Measurements from ENCODE around the gene APLF.
A peak's percentile ranks its signal among the peaks of the same experiment; 100 is the strongest.

The APLF gene, protein sequence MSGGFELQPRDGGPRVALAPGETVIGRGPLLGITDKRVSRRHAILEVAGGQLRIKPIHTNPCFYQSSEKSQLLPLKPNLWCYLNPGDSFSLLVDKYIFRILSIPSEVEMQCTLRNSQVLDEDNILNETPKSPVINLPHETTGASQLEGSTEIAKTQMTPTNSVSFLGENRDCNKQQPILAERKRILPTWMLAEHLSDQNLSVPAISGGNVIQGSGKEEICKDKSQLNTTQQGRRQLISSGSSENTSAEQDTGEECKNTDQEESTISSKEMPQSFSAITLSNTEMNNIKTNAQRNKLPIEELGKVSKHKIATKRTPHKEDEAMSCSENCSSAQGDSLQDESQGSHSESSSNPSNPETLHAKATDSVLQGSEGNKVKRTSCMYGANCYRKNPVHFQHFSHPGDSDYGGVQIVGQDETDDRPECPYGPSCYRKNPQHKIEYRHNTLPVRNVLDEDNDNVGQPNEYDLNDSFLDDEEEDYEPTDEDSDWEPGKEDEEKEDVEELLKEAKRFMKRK

DNA sequence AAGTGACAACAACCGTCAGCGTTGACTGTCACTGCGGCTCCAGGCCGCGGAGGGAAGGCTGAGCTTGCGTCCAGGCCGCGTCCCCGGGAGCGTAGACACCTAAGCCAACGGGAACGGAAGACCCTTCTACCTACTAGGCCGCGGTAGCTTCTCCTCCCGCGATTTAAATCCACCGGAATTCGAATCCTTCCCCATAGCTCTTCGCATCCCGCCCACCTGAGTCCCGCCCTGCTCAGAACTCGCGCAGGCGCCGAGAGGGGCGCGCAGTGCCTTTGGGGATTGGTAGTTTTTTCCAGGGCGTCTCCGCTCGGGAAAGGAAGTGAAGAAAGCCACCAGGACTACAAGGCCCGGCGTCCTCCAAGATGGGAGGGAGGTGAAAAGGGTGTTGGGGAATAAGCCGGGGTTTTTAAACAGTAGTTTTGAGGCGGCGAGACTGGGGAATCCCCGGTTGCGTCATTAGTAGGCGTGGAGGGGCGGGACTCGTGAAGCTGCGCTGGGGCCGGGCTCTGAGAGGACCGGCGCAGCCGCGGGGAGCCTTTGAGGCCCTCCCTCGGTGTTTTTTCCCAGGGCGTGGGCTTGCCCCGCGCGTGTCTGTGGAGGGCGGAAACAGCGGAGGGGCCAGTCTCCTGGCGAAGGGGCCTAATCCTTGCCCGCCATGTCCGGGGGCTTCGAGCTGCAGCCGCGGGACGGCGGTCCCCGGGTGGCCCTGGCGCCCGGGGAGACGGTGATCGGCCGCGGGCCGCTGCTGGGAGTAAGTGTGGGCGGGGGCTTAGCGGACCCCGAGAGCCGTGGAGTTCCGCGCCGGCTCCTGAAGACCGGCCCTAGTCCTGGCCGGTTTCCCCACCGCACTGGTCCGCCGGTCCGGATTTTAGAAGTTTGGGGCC, at the start of gene APLF, which contains the start of gene FBXO48:
Gene APLF (plus strand): TSS at position 509 of the 884 bp plus-strand sequence. CDS start 147 bp downstream, at position 656.
Gene FBXO48 (minus strand): TSS at position 218 of the 884 bp plus-strand sequence. CDS start 2,149 bp downstream, outside the sequence.
- DNase-seq, result peak; percentile 99

DNA sequence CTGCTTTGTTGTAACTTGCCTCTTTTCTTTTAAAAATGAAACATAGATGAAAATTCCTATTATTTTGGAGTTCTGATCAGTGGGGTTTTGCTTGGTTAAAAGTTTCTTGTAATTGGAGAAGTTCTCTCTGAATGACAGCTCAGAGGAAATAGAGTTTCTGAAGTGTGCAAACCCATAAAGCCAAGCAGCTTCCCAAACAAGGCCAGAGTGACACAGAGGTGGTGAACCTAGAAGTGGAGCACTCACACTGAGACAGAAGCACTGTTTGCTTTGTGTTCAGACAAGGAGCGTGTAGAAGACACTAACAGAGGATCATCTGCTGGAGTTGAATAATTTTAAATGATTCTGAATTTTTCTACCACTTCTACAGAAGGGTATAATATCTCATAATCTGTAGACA, 49.5 kb upstream of the APLF start:
- DNase-seq, result no peak

DNA sequence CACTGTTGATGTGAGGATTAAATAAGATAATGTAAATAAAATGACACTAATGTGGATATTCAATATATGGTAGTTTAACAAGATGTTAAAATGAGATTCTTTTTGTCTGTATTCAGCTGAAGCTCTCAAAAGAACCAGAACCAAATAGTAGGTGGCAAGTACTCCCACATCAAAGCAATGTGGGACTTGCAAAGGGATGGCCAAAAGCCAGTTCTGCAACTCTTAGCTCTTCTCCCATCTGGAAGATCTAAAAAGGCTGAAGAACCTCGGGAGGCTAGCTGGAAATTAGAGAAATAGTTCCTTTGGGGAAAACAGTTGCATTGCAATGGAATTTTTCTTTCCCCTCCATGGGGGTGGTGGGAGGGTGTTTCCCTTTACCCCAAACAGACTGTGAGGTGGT, 49.0 kb upstream of the APLF start:
- no peak for DNase-seq

GRCh38 chr2:68418855-68419254, 48.5 kb upstream of the APLF start:
- no peak for DNase-seq

GRCh38 chr2:68420254-68420910, 47.0 kb upstream of the APLF start:
- DNase-seq, result no peak

GRCh38 chr2:68423966-68424650, 43.3 kb upstream of the APLF start:
- peak; percentile 55 for DNase-seq

- DNase-seq, result no peak
Observed at GRCh38 chr2:68425503-68425902, 41.9 kb upstream of the APLF start.

GRCh38 chr2:68426446-68426845, 40.9 kb upstream of the APLF start:
- no peak for DNase-seq

GRCh38 chr2:68426848-68427579, 40.4 kb upstream of the APLF start:
- peak; percentile 79 for DNase-seq

DNA sequence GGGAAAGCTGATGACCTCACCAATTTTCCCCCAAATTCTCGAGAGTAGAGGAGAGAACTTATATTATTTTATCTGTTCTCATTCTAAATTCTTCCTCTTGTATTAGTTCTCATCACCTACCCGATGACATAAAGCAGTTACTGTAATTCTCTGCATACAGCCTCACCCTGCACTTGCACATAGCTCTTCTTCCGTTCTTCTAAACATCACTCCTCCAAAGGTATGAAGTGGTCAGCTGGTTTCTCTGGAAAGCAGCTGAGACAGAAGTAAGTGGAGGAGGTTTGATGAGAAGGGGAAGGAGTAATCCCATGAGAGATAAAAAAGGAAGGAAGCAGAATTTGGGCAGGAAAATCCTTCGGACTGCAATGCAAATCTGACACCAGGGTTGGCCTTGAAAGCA, 39.3 kb upstream of the APLF start:
- no peak for DNase-seq

GRCh38 chr2:68428746-68429145, 38.6 kb upstream of the APLF start:
- DNase-seq, result no peak

GRCh38 chr2:68429311-68429826, 38.0 kb upstream of the APLF start:
- DNase-seq, result no peak

GRCh38 chr2:68431316-68431972, 35.9 kb upstream of the APLF start:
- DNase-seq, result no peak

GRCh38 chr2:68432696-68433658, 34.4 kb upstream of the APLF start:
- DNase-seq, result no peak

- no peak for DNase-seq
Observed at GRCh38 chr2:68434981-68435380, 32.4 kb upstream of the APLF start.

- no peak for DNase-seq
Observed at GRCh38 chr2:68435615-68436014, 31.8 kb upstream of the APLF start.

- DNase-seq, result no peak
Observed at GRCh38 chr2:68436270-68436669, 31.1 kb upstream of the APLF start.

DNA sequence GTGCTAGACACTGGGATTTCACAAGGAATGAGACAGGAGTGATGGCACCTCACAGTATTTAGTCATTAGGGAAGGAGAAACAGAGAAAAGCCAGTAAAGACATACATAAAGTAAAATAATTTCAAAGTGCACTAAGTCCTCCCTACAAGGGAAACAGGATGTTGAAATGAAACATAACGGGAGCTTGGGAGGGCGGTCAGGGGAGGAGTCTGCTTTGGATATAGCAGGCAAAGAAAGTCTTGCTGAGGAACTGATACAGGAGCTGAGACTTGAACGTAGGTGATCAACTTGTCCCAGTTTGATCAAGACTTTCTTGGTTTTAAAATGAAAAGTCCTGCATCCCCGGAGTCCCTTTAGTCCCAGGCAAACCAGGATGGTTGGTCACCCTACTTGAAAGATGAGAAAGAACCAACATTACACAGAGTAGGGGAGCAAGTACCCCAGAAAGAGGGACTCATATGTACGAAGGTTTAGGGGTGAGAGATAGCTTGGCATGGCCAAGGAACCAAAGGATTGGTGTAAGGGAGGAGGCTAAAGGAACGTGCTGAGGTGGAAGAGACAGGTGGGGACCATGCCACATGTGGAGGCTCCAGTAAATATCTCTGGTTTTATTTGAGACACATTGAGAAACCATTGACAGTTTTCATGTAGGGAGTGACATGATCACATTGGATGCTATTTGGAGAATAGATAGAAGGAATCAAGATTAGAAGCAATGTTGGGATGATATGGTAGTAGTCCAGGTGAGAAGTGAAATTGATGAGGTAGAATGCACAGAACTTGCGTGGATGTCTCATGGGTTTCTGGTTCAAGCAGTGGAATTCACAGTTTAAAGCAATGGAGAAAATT, 28.7 kb upstream of the APLF start:
- no peak for DNase-seq
